ENCODE measurements around the gene ZNF284. TPM values are rescaled to one million over a fixed set of nuclear protein-coding genes. Genes with fewer than 3 reads are reported as not detected.

The ZNF284 gene
- total and polyA plus RNA-seq, 4 donors = 0.62 to 4.1 (median 1.5) TPM

DNA sequence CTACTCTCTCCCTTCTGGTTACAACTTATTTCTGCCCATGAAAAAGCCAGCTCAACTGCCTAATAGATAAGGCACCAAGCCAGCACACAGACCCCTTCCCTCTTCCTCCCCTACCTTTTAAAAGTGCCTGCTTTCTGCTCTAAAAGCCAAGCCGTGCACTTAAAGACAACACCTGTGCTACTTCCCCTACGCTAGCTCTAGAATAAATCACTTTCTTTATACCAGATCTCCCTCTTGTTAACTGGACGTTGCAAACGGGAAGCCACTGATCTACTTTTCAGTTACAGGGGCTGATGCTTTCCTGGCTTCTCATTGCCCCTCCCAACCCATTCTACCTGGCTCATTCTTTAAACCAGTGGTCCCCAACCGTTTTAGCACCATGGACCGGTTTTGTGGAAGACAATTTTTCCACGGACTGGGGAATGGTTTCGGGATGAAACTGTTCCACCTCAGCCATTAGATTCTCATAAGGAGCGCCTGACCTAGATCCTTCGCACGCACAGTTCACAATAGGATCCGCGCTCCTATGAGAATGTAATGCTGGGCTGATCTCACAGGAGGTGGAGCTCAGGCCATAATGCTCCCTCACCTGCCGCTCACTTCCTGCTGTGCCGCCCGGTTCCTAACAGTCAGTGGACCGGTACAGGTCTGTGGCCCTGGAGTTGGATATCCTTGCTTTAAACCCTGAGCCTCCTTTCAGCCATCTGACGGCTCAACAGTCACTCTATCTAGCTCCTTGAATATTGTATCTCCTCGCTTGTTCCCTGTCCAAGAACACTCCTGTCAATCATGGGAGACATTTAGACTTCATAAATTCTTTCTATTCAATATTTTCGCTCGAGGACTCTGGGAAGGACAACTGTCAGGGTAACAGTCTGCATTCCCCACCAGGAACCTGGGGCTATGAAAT, 21.0 kb upstream of the ZNF284 start:
- peaks cover 0 to 11% (median 5%) of the 10 kb centered on the region in 4 donors for H3K36me3 ChIP-seq (ENCODE audit: control insufficient read depth in 4 of 4, insufficient read depth in 4 of 4, low read length in 4 of 4)
- peaks cover 0 to 10% (median 0%) of the 10 kb centered on the region in 4 donors for H3K9me3 ChIP-seq (ENCODE audit: control insufficient read depth in 4 of 4, insufficient read depth in 3 of 4, low read length in 3 of 4)
- H3K4me1 ChIP-seq (ENCODE audit: control insufficient read depth in 5 of 5, insufficient read depth in 5 of 5, low read length in 5 of 5) = peaks cover 0 to 16% (median 3%) of the 10 kb centered on the region in 5 donors
- peak overlapping the region in 1 of 2 donors; percentile 59 for H3K9ac ChIP-seq (ENCODE audit: insufficient read depth in 1 of 2, low read length in 2 of 2)
- H3K4me3 ChIP-seq = peak overlapping the region; percentile 74
- TF ChIP-seq, protein P1, sequence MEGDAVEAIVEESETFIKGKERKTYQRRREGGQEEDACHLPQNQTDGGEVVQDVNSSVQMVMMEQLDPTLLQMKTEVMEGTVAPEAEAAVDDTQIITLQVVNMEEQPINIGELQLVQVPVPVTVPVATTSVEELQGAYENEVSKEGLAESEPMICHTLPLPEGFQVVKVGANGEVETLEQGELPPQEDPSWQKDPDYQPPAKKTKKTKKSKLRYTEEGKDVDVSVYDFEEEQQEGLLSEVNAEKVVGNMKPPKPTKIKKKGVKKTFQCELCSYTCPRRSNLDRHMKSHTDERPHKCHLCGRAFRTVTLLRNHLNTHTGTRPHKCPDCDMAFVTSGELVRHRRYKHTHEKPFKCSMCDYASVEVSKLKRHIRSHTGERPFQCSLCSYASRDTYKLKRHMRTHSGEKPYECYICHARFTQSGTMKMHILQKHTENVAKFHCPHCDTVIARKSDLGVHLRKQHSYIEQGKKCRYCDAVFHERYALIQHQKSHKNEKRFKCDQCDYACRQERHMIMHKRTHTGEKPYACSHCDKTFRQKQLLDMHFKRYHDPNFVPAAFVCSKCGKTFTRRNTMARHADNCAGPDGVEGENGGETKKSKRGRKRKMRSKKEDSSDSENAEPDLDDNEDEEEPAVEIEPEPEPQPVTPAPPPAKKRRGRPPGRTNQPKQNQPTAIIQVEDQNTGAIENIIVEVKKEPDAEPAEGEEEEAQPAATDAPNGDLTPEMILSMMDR (IDR thresholded peaks at IDR 0.05; ENCODE audit: control extremely low read depth, extremely low read depth) = no peak
- DNase-seq (peak in 2 of 3 donors; percentile 29 to 30), ATAC-seq (ENCODE audit: insufficient read depth, low FRiP score) (no peak)
- peaks cover 0 to 3% (median 0%) of the 10 kb centered on the region in 3 donors for H3K27me3 ChIP-seq (ENCODE audit: control insufficient read depth in 3 of 3, insufficient read depth in 3 of 3, low read length in 2 of 3)
- H3K27ac ChIP-seq (ENCODE audit: low read depth in 1 of 2, low read length in 1 of 2) = peak overlapping the region; percentile 21
- WGBS, 2 donors = 8 to 12% methylated on average over 21 of the region's 21 CpGs

DNA sequence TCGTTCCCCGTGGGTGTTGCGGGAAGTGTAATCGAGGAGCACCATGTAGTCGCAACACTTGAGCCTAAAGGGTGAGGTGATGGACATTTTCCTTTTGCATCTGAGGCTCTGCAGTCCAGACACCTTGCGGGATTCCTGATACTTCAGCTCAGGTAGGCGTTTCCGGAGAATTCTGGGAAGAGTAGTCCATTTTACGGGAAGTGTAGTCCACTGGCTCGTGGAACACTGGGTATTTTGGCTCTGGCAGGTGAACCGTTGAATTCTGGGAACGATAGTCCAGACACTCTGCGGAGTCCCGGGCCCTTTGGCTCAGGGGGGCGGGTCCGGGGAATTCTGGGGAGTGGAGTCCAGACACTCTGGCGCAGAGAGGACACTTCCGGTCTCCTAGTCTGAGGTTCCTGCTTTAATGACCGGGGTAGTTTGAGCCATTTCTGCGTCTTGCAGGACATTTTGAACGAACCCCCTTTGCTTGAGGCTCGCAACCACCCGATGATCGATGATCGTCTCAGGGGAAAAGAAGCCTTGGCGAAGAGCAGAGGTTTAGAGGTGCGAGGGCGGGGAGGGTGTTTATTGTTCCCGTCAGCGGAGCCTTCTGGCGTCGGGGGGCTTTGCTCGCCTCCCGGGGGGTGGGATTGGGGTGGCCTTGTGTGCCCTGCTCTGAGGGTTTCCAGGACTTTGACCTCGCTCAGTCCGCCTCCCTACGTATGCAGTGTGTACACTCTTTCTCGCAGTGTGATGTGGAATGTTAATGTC, 20.1 kb upstream of the ZNF284 start, which contains the start of gene ZNF223:
TSS of gene ZNF223 (plus strand) at position 387 of the 753 bp plus-strand sequence. CDS start 3,141 bp downstream, outside the sequence.
- H3K4me3 ChIP-seq = peak within 1 kb of the TSS; percentile 74
- peak within 1 kb of the TSS; percentile 78 to 92 for H3K27ac ChIP-seq (ENCODE audit: low read depth in 1 of 2, low read length in 1 of 2)
- ATAC-seq (ENCODE audit: insufficient read depth, low FRiP score) (peak; percentile 96), DNase-seq (peak; percentile 96 to 98 (median 98))
- WGBS, 2 donors = 1 to 2% methylated on average over 38 of the region's 38 CpGs
- TF ChIP-seq, protein P1 (IDR thresholded peaks at IDR 0.05; ENCODE audit: control extremely low read depth, extremely low read depth) = no peak
- H3K36me3 ChIP-seq (ENCODE audit: control insufficient read depth in 4 of 4, insufficient read depth in 4 of 4, low read length in 4 of 4) = peaks cover 0 to 13% (median 6%) of the 10 kb centered on the region in 4 donors
- peaks cover 0 to 11% (median 0%) of the 10 kb centered on the region in 4 donors for H3K9me3 ChIP-seq (ENCODE audit: control insufficient read depth in 4 of 4, insufficient read depth in 3 of 4, low read length in 3 of 4)
- peak within 1 kb of the TSS; percentile 47 to 79 for H3K9ac ChIP-seq (ENCODE audit: insufficient read depth in 1 of 2, low read length in 2 of 2)
- peaks cover 0 to 16% (median 3%) of the 10 kb centered on the region in 5 donors for H3K4me1 ChIP-seq (ENCODE audit: control insufficient read depth in 5 of 5, insufficient read depth in 5 of 5, low read length in 5 of 5)
- peaks cover 0 to 2% (median 0%) of the 10 kb centered on the region in 3 donors for H3K27me3 ChIP-seq (ENCODE audit: control insufficient read depth in 3 of 3, insufficient read depth in 3 of 3, low read length in 2 of 3)

DNA sequence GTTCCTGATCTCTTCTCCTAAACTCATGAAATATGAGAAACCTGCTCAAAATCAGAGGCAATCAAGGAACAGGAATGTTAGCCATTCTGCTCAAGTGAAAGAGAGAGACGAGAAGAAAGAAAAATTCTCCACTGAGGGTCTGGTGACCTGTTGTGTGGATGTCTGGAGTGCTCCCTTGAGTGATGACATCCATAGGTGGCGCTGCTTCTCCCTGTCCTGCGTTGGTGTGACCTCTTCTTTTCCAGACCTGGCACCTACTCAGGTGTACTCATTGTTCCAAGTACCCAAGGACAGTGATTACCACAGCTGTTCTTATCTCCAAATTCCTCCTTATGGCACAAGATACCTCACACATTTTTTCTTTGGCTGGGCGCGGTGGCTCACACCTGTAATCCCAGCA, 16.1 kb upstream of the ZNF284 start:
- Histone ChIP-seq H3K9me3 (ENCODE audit: control insufficient read depth in 4 of 4, insufficient read depth in 3 of 4, low read length in 3 of 4) (peaks cover 0 to 26% (median 0%) of the 10 kb centered on the region in 4 donors), H3K27me3 (ENCODE audit: control insufficient read depth in 3 of 3, insufficient read depth in 3 of 3, low read length in 2 of 3) (no peaks in the 10 kb centered on the region), H3K9ac (ENCODE audit: insufficient read depth in 1 of 2, low read length in 2 of 2) (no peak overlapping the region), H3K27ac (ENCODE audit: low read depth in 1 of 2, low read length in 1 of 2) (no peak overlapping the region), H3K4me3 (no peak overlapping the region), H3K4me1 (ENCODE audit: control insufficient read depth in 5 of 5, insufficient read depth in 5 of 5, low read length in 5 of 5) (peaks cover 0 to 16% (median 3%) of the 10 kb centered on the region in 5 donors), H3K36me3 (ENCODE audit: control insufficient read depth in 4 of 4, insufficient read depth in 4 of 4, low read length in 4 of 4) (peaks cover 10 to 46% (median 23%) of the 10 kb centered on the region in 4 donors)
- WGBS, 2 donors = 95 to 96% methylated on average over 5 of the region's 5 CpGs
- ATAC-seq (ENCODE audit: insufficient read depth, low FRiP score) = no peak
- TF ChIP-seq, protein P1 (IDR thresholded peaks at IDR 0.05; ENCODE audit: control extremely low read depth, extremely low read depth) = no peak
- DNase-seq = no peak

All from lung (tissue), 12 donors.